BJ (cell line): ENCODE data around the gene EDDM13. TPM values are rescaled to one million over a fixed set of nuclear protein-coding genes. Genes with fewer than 3 reads are reported as not detected.
A peak's percentile ranks its signal among the peaks of the same experiment; 100 is the strongest.
"Not testable (repeated sequence)": the region's sequence is repeated elsewhere in the genome, so short reads cannot be mapped to it uniquely, and the experiment has no call there.

Experiments
- CTCF ChIA-PET: fragments of 350-600 bp; formaldehyde crosslinking; extraction: SDS; loops from one replicate; lab custom pipeline; 2021; ENCODE audit warnings: antibody characterized with exemption, inconsistent platforms; lab: Yijun Ruan, JAX
- POLR2A ChIA-PET: fragments of 300-600 bp; sonication (Branson Sonifier 250); formaldehyde crosslinking; extraction: SDS; loops from one replicate; lab custom pipeline; 2021; ENCODE audit warnings: antibody characterized with exemption; lab: Charles Lee
- DNase-seq: peaks from one replicate; pipeline ENCODE4 v3.0.0-alpha.2; 2011; ENCODE audit warnings: low read depth
- H3K27me3 ChIP-seq: 2 replicates; pipeline ENCODE4 v1.6.0; 2011; ENCODE audit warnings: low read length; ENCODE audit not compliant: control insufficient read depth, insufficient read depth
- H3K36me3 ChIP-seq: 2 replicates; pipeline ENCODE4 v1.5.1; 2011; ENCODE audit warnings: low read length; ENCODE audit not compliant: control insufficient read depth, insufficient read depth
- H3K4me3 ChIP-seq: 2 replicates; pipeline ENCODE4 v1.5.1; 2011; ENCODE audit warnings: low read depth, mild to moderate bottlenecking, control low read depth, low read length
- CTCF ChIP-seq: IDR thresholded peaks from 2 replicates; pipeline ENCODE4 v1.5.1; 2011; ENCODE audit warnings: low read depth, mild to moderate bottlenecking, control low read depth, inconsistent platforms, low read length, moderate library complexity; ENCODE audit not compliant: insufficient read depth
- polyA plus RNA-seq: library from polyadenylated mRNA; depleted of rRNA; stranded (reverse); fragments of >200 nt; gene quantifications from 2 replicates; pipeline ENCODE4 v1.2.3, GENCODE V29; 2011

Gene EDDM13
- polyA plus RNA-seq, 1 experiment = not detected

GRCh38 chr19:56252699-56253422 is 19.7 kb upstream of the EDDM13 start:
- CTCF ChIA-PET = interaction anchor here (0.7 to 8.0 kb wide), 39 partner anchors 8 to 1879 kb away, joined by 3 to 122 read pairs (median 4); partner anchors contain the start of gene EDDM13
- peak; percentile 97 for TF ChIP-seq CTCF
- DNase-seq = no peak
- no peaks in the 10 kb centered on the region for H3K36me3 ChIP-seq
- POLR2A ChIA-PET = no interaction called here
- H3K27me3 ChIP-seq = no peaks in the 10 kb centered on the region
- H3K4me3 ChIP-seq = no peak overlapping the region

GRCh38 chr19:56253737-56254136 is 18.8 kb upstream of the EDDM13 start:
- H3K36me3 ChIP-seq = no peaks in the 10 kb centered on the region
- POLR2A ChIA-PET = no interaction called here
- H3K4me3 ChIP-seq = no peak overlapping the region
- no peaks in the 10 kb centered on the region for H3K27me3 ChIP-seq
- peak; percentile 35; the same call in 1 of the 2 replicates for TF ChIP-seq CTCF
- DNase-seq = no peak
- CTCF ChIA-PET = interaction anchor here (0.6 to 8.0 kb wide), 27 partner anchors 8 to 1878 kb away, joined by 3 to 122 read pairs (median 6); partner anchors contain the start of genes EDDM13 and ZSCAN5A

GRCh38 chr19:56258272-56258671 is 14.3 kb upstream of the EDDM13 start:
- ChIA-PET CTCF (interaction anchor here (0.7 to 1.5 kb wide), 2 partner anchors 182 to 605 kb away, joined by 4 to 5 read pairs; no protein-coding TSS in a partner anchor), POLR2A (no interaction called here)
- Histone ChIP-seq H3K27me3 (no peaks in the 10 kb centered on the region), H3K4me3 (no peak overlapping the region), H3K36me3 (no peaks in the 10 kb centered on the region)
- DNase-seq = no peak
- TF ChIP-seq CTCF = no peak

- H3K27me3 ChIP-seq = no peaks in the 10 kb centered on the region
- POLR2A ChIA-PET = no interaction called here
- TF ChIP-seq CTCF = no peak
- CTCF ChIA-PET = interaction anchor here (1.0 to 1.9 kb wide), 3 partner anchors 8 to 838 kb away, joined by 3 to 4 read pairs (median 4); no protein-coding TSS in a partner anchor
- no peaks in the 10 kb centered on the region for H3K36me3 ChIP-seq
- no peak for DNase-seq
- no peak overlapping the region for H3K4me3 ChIP-seq
These were observed 11.4 kb upstream of the EDDM13 start for GRCh38 chr19:56261145-56261544.

GRCh38 chr19:56261932-56262331 is 10.6 kb upstream of the EDDM13 start:
- not testable (repeated sequence) for H3K4me3 ChIP-seq, H3K27me3 ChIP-seq, DNase-seq, H3K36me3 ChIP-seq
- CTCF ChIA-PET = interaction anchor here (0.9 to 1.0 kb wide), 2 partner anchors 9 to 186 kb away, joined by 3 to 4 read pairs; no protein-coding TSS in a partner anchor
- POLR2A ChIA-PET = interaction anchor here (0.6 kb wide), 1 partner anchor 72 kb away, joined by 3 read pairs; no protein-coding TSS in a partner anchor
